ENCODE data around the gene ATP8B1.

DNA sequence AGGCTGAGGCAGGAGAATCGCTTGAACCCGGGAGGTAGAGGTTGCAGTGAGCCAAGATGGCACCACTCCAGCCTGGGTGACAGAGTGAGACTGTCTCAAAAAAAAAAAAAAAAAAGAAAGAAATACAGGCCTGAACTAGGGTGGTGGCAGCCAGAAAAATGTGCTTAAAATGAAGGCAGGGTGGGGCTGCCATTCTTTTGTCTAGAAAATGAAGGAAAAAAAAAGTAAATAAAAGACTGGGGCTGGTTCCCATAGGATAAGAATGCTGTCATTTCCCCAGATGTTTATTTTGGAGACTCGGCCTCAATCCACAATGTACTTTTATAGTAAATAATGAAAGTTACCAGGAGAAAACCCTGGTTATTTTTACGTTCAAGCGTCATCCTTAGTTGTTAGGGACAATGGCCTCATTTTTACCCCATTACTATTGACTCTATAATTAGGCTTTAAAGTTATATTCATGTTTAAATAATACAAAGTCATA is 58.9 kb downstream of the ATP8B1 start:
- TF ChIP-seq, protein P1, sequence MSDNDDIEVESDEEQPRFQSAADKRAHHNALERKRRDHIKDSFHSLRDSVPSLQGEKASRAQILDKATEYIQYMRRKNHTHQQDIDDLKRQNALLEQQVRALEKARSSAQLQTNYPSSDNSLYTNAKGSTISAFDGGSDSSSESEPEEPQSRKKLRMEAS (IDR thresholded peaks at IDR 0.05; ENCODE audit: insufficient read depth, insufficient read length), result no peak
- no peak for TF ChIP-seq EZH2 (IDR thresholded peaks at IDR 0.05; ENCODE audit: borderline replicate concordance, low read depth, low read length, severe bottlenecking)
- no peak for TF ChIP-seq POLR2A (IDR thresholded peaks at IDR 0.05; ENCODE audit: low read depth, low read length)
- TF ChIP-seq, protein P2, sequence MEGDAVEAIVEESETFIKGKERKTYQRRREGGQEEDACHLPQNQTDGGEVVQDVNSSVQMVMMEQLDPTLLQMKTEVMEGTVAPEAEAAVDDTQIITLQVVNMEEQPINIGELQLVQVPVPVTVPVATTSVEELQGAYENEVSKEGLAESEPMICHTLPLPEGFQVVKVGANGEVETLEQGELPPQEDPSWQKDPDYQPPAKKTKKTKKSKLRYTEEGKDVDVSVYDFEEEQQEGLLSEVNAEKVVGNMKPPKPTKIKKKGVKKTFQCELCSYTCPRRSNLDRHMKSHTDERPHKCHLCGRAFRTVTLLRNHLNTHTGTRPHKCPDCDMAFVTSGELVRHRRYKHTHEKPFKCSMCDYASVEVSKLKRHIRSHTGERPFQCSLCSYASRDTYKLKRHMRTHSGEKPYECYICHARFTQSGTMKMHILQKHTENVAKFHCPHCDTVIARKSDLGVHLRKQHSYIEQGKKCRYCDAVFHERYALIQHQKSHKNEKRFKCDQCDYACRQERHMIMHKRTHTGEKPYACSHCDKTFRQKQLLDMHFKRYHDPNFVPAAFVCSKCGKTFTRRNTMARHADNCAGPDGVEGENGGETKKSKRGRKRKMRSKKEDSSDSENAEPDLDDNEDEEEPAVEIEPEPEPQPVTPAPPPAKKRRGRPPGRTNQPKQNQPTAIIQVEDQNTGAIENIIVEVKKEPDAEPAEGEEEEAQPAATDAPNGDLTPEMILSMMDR (IDR thresholded peaks at IDR 0.05; ENCODE audit: extremely low read depth in 1 of 2, insufficient read depth in 1 of 2, low read depth in 1 of 2, low read length in 2 of 2), result no peak
- no peak for TF ChIP-seq MYC (IDR thresholded peaks at IDR 0.05; ENCODE audit: low read depth, low read length)
- TF ChIP-seq FOS (IDR thresholded peaks at IDR 0.05; ENCODE audit: borderline replicate concordance, insufficient read depth, low read length), result no peak
- no peak for TF ChIP-seq GATA2 (IDR thresholded peaks at IDR 0.05; ENCODE audit: insufficient read depth, insufficient read length, low read depth, low read length)

Measured in endothelial cell of umbilical vein (primary cell).